K562 (cell line): ENCODE data around the gene DCTN2. TPM values are rescaled to one million over a fixed set of nuclear protein-coding genes. Genes with fewer than 3 reads are reported as not detected.

Experiments
- CBX3 ChIP-seq, 2 experiments: IDR thresholded peaks; 1 replicate in 1 of 2; 2 replicates in 1 of 2; pipeline ENCODE4 v1.6.1; 2012; ENCODE audit warnings: inconsistent platforms in 2 of 2, low read length in 2 of 2, borderline replicate concordance in 1 of 2, control low read depth in 1 of 2
- ETS1 ChIP-seq: conservative IDR thresholded peaks from 2 replicates; pipeline ENCODE4 v1.6.1; 2011; ENCODE audit warnings: low read depth, mild to moderate bottlenecking, low read length; ENCODE audit not compliant: control insufficient read depth
- HNRNPL ChIP-seq: fragments of 200-400 bp; formaldehyde crosslinking; IDR thresholded peaks from 2 replicates; pipeline ENCODE4 v1.6.1; 2017; ENCODE audit warnings: low read depth, mild to moderate bottlenecking, low read length
- MTA3 ChIP-seq: fragments of 450-650 bp; formaldehyde crosslinking; IDR thresholded peaks from 2 replicates; pipeline ENCODE4 v1.6.1; 2017; ENCODE audit warnings: mild to moderate bottlenecking, borderline replicate concordance
- UBTF ChIP-seq, 2 experiments: IDR thresholded peaks; 2 replicates each; pipeline ENCODE4 v1.6.1; 2012; ENCODE audit warnings: improper control_type of control experiment in 2 of 2, low read depth in 2 of 2, low read length in 2 of 2, borderline replicate concordance in 1 of 2
- ZBTB12 ChIP-seq: fragments of 250-450 bp; sonication (Bioruptor Pico); IDR thresholded peaks from 2 replicates; pipeline ENCODE4 v1.4.0; 2020
- ZNF79 ChIP-seq: fragments of 250-450 bp; sonication (Bioruptor Pico); IDR thresholded peaks from 2 replicates; pipeline ENCODE4 v1.4.0; 2020; ENCODE audit warnings: low read depth, mild to moderate bottlenecking, moderate library complexity
- polyA plus RNA-seq, 8 experiments: library from polyadenylated mRNA; depleted of rRNA in 4 of 8; stranded (reverse) in 5 of 8; unstranded in 3 of 8; fragments of >200 nt; fragmentation: Nextera tagmentation in 2 of 8; fragmentation: Illumina TruSeq in 1 of 8; extraction: Ambion mirVana in 2 of 8; extraction: Trizol in 1 of 8; gene quantifications; 2 replicates each; pipeline versions ENCODE4 v1.2.1 to v1.2.3, GENCODE V29; 2011 to 2014; ENCODE audit warnings: inconsistent platforms in 1 of 8, missing spikeins in 1 of 8
- total RNA-seq, 7 experiments: library from RNA; depleted of rRNA in 6 of 7; stranded (reverse); fragments of >200 nt in 6 of 7; fragmentation: Illumina TruSeq in 2 of 7; extraction: Trizol in 2 of 7; gene quantifications; 2 replicates each; pipeline versions ENCODE4 v1.2.1 to v1.2.3, GENCODE V29; 2011 to 2021; ENCODE audit warnings: low replicate concordance in 1 of 7
- TF ChIP-seq, protein P1 (sequence below): fragments of 250-450 bp; sonication (Bioruptor Pico); IDR thresholded peaks from 2 replicates; pipeline ENCODE4 v1.9.0; 2021; ENCODE audit warnings: mild to moderate bottlenecking

The DCTN2 gene
- total and polyA plus RNA-seq, 9 of the 15 experiments (the other 6 are each of a cell fraction or from before 2014, with no cell fraction given): 43.6 to 270 (median 125) TPM

DNA sequence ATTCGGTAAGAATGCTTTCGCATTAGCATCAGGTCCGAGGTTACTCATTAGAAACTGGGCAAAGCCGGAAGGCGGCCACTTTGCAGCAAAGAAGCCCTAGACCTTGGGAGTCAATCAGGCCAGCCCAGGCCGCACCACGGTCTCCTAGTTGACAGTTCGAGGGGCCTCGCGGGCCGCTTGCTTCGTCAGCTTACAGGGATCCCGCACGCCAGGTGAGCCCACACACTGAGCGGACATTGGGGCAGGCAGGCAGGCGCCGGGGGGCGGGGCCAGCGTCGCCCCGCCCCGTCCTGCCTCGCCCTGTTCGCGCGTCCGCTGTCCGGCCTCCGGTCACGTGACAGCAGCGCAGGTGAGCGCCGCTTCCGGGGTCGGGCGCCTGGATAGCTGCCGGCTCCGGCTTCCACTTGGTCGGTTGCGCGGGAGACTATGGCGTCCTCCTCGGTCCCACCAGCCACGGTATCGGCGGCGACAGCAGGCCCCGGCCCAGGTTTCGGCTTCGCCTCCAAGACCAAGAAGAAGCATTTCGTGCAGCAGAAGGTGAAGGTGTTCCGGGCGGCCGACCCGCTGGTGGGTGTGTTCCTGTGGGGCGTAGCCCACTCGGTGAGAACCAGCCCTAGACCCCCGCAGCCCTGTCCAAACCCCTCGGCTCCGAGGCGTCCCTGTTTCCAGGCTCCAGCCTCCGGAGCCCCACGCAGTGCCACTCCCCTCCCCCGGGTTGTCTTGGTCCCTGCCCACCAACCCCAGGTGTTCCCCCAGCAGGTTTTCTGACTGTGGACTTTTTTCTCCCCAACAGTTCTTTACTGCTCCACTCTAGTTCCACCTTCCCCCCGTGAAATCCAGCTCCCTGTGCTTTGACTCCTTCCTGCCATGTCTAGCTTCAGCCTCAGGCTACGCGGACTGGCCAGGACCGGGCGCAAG is 44.1 kb upstream of the DCTN2 start, which contains the start of gene PIP4K2C (continued):
- TF ChIP-seq ZNF79 (CRISPR knock-in tag) (no peak), UBTF (IDR thresholded peaks at IDR 0.05; ENCODE audit: borderline replicate concordance in 1 of 2, low read depth in 2 of 2, low read length in 2 of 2) (peak in 1 of 2 experiments; percentile 38; a peak in 1 of 4 replicates), ETS1 (peak; percentile 87), HNRNPL (no peak), MTA3 (peak; percentile 50; the same call in 1 of the 2 replicates), CBX3 (IDR thresholded peaks at IDR 0.05; ENCODE audit: borderline replicate concordance in 1 of 2, low read length in 2 of 2) (peak in 1 of 2 experiments; percentile 17; a peak in 1 of 3 replicates), ZBTB12 (CRISPR knock-in tag) (0 out of 2 replicates have a peak, but pooled peaks have one; percentile 25)
- TF ChIP-seq, protein P1, sequence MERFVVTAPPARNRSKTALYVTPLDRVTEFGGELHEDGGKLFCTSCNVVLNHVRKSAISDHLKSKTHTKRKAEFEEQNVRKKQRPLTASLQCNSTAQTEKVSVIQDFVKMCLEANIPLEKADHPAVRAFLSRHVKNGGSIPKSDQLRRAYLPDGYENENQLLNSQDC (CRISPR knock-in tag): no peak
